Osteoblast (primary cell): ENCODE measurements around the gene AIPL1. TPM values are rescaled to one million over a fixed set of nuclear protein-coding genes. Genes with fewer than 3 reads are reported as not detected.

Experiments used
- DNase-seq: peaks from one replicate; pipeline ENCODE4 v3.0.0; 2011; ENCODE audit warnings: low spot score, mixed read lengths; ENCODE audit not compliant: insufficient read length; ENCODE audit errors: missing footprints
- H2AFZ ChIP-seq: 2 replicates; pipeline ENCODE4 v1.6.0; 2011; ENCODE audit warnings: mild to moderate bottlenecking, low read length
- H3K27ac ChIP-seq: 2 replicates; pipeline ENCODE4 v1.5.1; 2011; ENCODE audit warnings: mild to moderate bottlenecking, low read depth, low read length, moderate library complexity
- H3K27me3 ChIP-seq: 2 replicates; pipeline ENCODE4 v1.6.0; 2012; ENCODE audit warnings: mild to moderate bottlenecking, control low read depth, inconsistent platforms, low read length, moderate library complexity; ENCODE audit not compliant: insufficient read depth
- H3K36me3 ChIP-seq: 2 replicates; pipeline ENCODE4 v1.5.1; 2011; ENCODE audit warnings: mild to moderate bottlenecking, low read length, control low read depth, moderate library complexity; ENCODE audit not compliant: insufficient read depth
- H3K4me1 ChIP-seq: 2 replicates; pipeline ENCODE4 v1.5.1; 2011; ENCODE audit warnings: mild to moderate bottlenecking, low read length, control low read depth, moderate library complexity; ENCODE audit not compliant: insufficient read depth
- H3K4me2 ChIP-seq: 2 replicates; pipeline ENCODE4 v1.6.0; 2011; ENCODE audit warnings: mild to moderate bottlenecking, low read length; ENCODE audit not compliant: insufficient read depth
- H3K4me3 ChIP-seq: fragments of 200-600 bp; sonication (generic); 3 replicates; pipeline ENCODE4 v1.5.1; 2012; ENCODE audit warnings: mild to moderate bottlenecking, low read length, inconsistent platforms; ENCODE audit not compliant: insufficient read depth
- H3K79me2 ChIP-seq: 2 replicates; pipeline ENCODE4 v1.6.0; 2012; ENCODE audit warnings: mild to moderate bottlenecking, low read length, control low read depth, inconsistent platforms; ENCODE audit not compliant: insufficient read depth
- H3K9me3 ChIP-seq: 2 replicates; pipeline ENCODE4 v1.5.1; 2011; ENCODE audit warnings: low read depth, low read length, control low read depth
- H4K20me1 ChIP-seq: 2 replicates; pipeline ENCODE4 v1.6.0; 2012; ENCODE audit warnings: mild to moderate bottlenecking, low read length, control low read depth; ENCODE audit not compliant: insufficient read depth
- total RNA-seq: library from RNA; depleted of rRNA; stranded (reverse); fragments of >200 nt; gene quantifications from 2 replicates; pipeline ENCODE4 v1.2.3, GENCODE V29; 2012
- TF ChIP-seq, protein P1 (sequence below): IDR thresholded peaks from 2 replicates; pipeline ENCODE4 v1.5.1; 2011; ENCODE audit warnings: mild to moderate bottlenecking, low read depth, low read length, moderate library complexity; ENCODE audit errors: extremely low read depth

AIPL1 gene
- total RNA-seq, 1 donor: not detected

DNA sequence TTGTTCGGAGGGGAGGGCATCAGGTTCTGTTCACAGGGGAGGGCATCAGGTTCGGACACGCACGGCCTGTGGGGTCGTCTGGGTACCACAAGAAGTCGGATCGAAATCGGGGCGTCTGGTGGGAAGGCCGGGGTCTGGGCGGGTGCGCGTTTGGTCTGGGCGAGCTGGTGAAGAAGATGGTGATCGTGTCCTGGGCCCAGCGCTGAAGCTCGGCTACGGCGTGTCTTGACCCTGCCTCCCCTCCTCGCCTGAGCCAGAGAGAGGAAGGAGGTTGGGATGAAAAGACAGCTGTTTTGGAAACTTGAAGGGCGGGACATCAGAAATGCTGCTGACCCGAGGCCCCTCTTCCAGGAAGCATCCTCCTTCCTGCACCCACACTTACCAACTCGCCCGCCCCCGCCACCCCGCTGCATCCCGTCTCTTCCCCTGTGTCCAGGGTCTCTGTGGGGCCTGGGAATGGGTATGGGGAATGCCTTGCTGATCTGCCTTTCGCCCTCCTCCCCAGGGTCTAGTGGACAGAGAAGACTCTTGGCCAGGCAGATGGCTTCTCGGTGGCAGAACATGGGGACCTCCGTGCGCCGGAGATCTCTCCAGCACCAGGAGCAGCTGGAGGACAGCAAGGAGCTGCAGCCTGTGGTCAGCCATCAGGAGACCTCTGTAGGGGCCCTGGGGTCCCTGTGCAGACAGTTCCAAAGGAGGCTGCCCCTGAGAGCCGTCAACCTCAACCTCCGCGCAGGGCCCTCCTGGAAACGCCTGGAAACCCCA, 9.8 kb upstream of the AIPL1 start:
- peaks cover 14% of the 10 kb centered on the region for H3K36me3 ChIP-seq
- DNase-seq: peak; percentile 75
- no peaks in the 10 kb centered on the region for H4K20me1 ChIP-seq
- peak overlapping the region; percentile 84 for H3K4me3 ChIP-seq
- peak overlapping the region; percentile 23 for H3K27ac ChIP-seq
- peaks cover 2% of the 10 kb centered on the region for H3K27me3 ChIP-seq
- H3K4me2 ChIP-seq: peak overlapping the region; percentile 99
- H3K4me1 ChIP-seq: peaks cover 16% of the 10 kb centered on the region
- TF ChIP-seq, protein P1, sequence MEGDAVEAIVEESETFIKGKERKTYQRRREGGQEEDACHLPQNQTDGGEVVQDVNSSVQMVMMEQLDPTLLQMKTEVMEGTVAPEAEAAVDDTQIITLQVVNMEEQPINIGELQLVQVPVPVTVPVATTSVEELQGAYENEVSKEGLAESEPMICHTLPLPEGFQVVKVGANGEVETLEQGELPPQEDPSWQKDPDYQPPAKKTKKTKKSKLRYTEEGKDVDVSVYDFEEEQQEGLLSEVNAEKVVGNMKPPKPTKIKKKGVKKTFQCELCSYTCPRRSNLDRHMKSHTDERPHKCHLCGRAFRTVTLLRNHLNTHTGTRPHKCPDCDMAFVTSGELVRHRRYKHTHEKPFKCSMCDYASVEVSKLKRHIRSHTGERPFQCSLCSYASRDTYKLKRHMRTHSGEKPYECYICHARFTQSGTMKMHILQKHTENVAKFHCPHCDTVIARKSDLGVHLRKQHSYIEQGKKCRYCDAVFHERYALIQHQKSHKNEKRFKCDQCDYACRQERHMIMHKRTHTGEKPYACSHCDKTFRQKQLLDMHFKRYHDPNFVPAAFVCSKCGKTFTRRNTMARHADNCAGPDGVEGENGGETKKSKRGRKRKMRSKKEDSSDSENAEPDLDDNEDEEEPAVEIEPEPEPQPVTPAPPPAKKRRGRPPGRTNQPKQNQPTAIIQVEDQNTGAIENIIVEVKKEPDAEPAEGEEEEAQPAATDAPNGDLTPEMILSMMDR: no peak
- peaks cover 7% of the 10 kb centered on the region for H3K79me2 ChIP-seq
- no peaks in the 10 kb centered on the region for H3K9me3 ChIP-seq
- peak overlapping the region; percentile 86 for H2AFZ ChIP-seq

DNA sequence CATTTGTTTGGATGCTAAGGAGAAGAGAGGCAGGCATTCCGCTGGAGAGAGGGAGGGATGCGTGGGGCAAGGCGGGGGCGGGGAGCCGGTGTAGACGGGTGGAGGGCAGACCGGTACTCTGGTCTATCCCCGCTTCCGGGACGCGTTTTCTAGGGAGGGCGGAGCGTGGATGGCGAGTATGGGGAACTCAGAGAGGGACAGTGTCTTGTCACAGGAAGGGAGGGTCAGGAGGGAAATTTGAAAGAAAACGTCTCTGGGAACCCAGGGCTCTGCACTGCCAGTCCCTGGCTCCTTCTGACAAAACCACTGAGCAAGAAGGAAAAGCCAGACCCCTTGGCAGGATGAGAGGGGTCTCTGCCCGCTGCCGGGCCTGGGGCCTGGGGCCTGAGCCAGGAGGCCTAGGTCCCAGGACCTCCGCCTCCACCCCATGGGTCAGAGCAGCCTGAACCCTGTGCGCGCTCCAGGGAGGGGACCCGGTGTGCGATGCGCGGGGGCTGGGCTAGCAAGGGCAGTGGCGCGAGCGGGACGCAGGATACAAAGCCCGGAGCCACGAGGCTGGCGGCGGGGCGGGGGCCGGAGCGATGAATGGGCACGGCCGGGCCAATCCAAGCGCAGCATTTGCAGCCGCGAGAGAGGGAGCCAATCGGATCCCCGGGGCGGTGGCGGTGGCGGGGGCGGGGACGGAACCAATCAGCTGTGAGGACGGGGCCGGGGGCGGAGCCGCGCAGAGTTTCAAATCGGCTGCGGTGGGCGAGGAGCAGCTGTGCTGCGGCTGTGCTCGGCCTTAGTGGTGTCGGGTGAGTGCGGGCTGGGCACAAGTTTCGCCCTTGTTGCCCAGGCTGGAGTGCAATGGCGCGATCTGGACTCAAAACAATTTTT, 9.0 kb upstream of the AIPL1 start, which contains the start of gene PIMREG:
Gene PIMREG, plus strand, starts transcription at position 764 of the 879 bp plus-strand sequence. CDS start 656 bp downstream, outside the sequence.
- Histone ChIP-seq H3K79me2 (peaks cover 7% of the 10 kb centered on the region), H4K20me1 (no peaks in the 10 kb centered on the region), H3K4me3 (peak within 1 kb of the TSS; percentile 84), H3K4me1 (peaks cover 16% of the 10 kb centered on the region), H3K4me2 (peak within 1 kb of the TSS; percentile 99), H3K27ac (peak within 1 kb of the TSS; percentile 51), H2AFZ (peak within 1 kb of the TSS; percentile 92), H3K27me3 (peaks cover 3% of the 10 kb centered on the region), H3K9me3 (no peaks in the 10 kb centered on the region), H3K36me3 (peaks cover 11% of the 10 kb centered on the region)
- DNase-seq: peak; percentile 100
- TF ChIP-seq, protein P1: no peak

DNA sequence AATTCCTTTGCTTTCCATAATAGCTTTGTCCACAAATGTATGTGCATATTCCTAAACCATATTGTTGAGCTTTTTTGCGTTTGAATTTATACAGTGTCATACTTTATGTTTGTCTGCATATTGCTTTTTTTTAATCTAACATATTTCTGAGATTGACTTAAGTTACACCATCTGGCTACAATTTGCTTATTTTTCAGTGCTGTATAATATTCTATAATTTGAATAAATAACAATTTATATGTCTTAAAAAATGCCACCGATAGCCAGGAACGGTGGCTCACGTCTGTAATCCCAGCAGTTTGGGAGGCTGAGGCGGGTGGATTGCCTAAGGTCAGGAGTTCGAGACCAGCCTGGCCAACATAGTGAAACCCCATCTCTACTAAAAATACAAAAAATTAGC, 7.9 kb upstream of the AIPL1 start:
- no peaks in the 10 kb centered on the region for H3K9me3 ChIP-seq

More for the DNA sequence above, 7.9 kb upstream of the AIPL1 start:
- Histone ChIP-seq H3K4me3 (no peak overlapping the region), H3K27me3 (peaks cover 11% of the 10 kb centered on the region), H3K36me3 (peaks cover 5% of the 10 kb centered on the region), H3K4me1 (peaks cover 16% of the 10 kb centered on the region), H3K79me2 (peaks cover 7% of the 10 kb centered on the region), H2AFZ (no peak overlapping the region), H3K4me2 (no peak overlapping the region), H3K27ac (no peak overlapping the region), H4K20me1 (no peaks in the 10 kb centered on the region)
- DNase-seq: no peak
- TF ChIP-seq, protein P1: no peak
